Thyroid gland (tissue), 4 donors: ENCODE results near the gene SLC23A3. TPM values are rescaled to one million over a fixed set of nuclear protein-coding genes. Genes with fewer than 3 reads are reported as not detected.

Source experiments
- DNase-seq, 2 donors: peaks; one replicate each; pipeline ENCODE4 v3.0.0-alpha.2; 2019
- H3K27ac ChIP-seq, 3 donors: fragments of 200-600 bp; sonication (generic); 1 replicate in 2 of 3; 2 replicates in 1 of 3; pipeline ENCODE4 v1.5.1; 2016 to 2019; ENCODE audit warnings: mild to moderate bottlenecking in 1 of 3, moderate library complexity in 1 of 3
- H3K27me3 ChIP-seq: fragments of 200-600 bp; sonication (generic); one replicate; pipeline ENCODE4 v1.5.1; 2019
- H3K36me3 ChIP-seq, 2 donors: fragments of 200-600 bp; sonication (generic); one replicate each; pipeline ENCODE4 v1.5.1; 2016 to 2019
- H3K4me1 ChIP-seq, 2 donors: fragments of 200-600 bp; sonication (generic); one replicate each; pipeline ENCODE4 v1.5.1; 2017 to 2019
- H3K4me3 ChIP-seq, 3 donors: fragments of 200-600 bp; sonication (generic); replicated peaks in 1 of 3; 1 replicate in 2 of 3; 2 replicates in 1 of 3; pipeline ENCODE4 v1.5.1; 2016; ENCODE audit warnings: mild to moderate bottlenecking in 1 of 3
- H3K9me3 ChIP-seq: fragments of 200-600 bp; sonication (generic); one replicate; pipeline ENCODE4 v1.5.1; 2017
- CTCF ChIP-seq, 6 experiments: fragments of 200-600 bp in 3 of 6; fragments of 450-650 bp in 3 of 6; sonication (generic) in 3 of 6; IDR thresholded peaks; one replicate each; pipeline ENCODE4 v1.5.1; 2016 to 2019; ENCODE audit warnings: antibody characterized with exemption in 6 of 6, mild to moderate bottlenecking in 2 of 6, inconsistent platforms in 1 of 6, moderate library complexity in 1 of 6
- POLR2A ChIP-seq, 2 donors: fragments of 450-650 bp; IDR thresholded peaks; one replicate each; pipeline ENCODE4 v1.6.1; 2017; ENCODE audit warnings: antibody characterized with exemption in 2 of 2, mild to moderate bottlenecking in 2 of 2, moderate library complexity in 1 of 2
- WGBS, 2 donors: methylation state at CpG; one replicate each; pipeline ENCODE4 v1.1.5; 2017; 5-methylcytosine and 5-hydroxymethylcytosine counted together
- intact Hi-C: fragments of 100-400 bp; cut with DNase I; formaldehyde crosslinking; loops from one replicate; pipeline ENCODE4 v1.15.1; 2023
- total RNA-seq, 4 donors: library from RNA; depleted of rRNA; stranded (reverse); fragments of >200 nt; gene quantifications; one replicate each; pipeline ENCODE4 v1.2.3, GENCODE V29; 2016

The SLC23A3 gene
- total RNA-seq, 4 donors from 2014 or later = 1.1 to 3.9 (median 3.4) TPM

GRCh38 chr2:219131327-219131726 is 38.5 kb downstream of the SLC23A3 start:
- intact Hi-C loops = no loop called here
- Histone ChIP-seq H3K9me3 (no peaks in the 10 kb centered on the region), H3K27ac (no peak overlapping the region), H3K36me3 (no peaks in the 10 kb centered on the region), H3K4me3 (no peak overlapping the region), H3K27me3 (no peaks in the 10 kb centered on the region), H3K4me1 (peaks cover 0 to 5% of the 10 kb centered on the region in 2 donors)
- DNase-seq = no peak
- TF ChIP-seq POLR2A (IDR thresholded peaks at IDR 0.05) (no peak), CTCF (IDR thresholded peaks at IDR 0.05) (no peak)
- 75% methylated on average over 3 of the region's 3 CpGs for WGBS, 2 donors

- TF ChIP-seq CTCF (IDR thresholded peaks at IDR 0.05) (no peak), POLR2A (IDR thresholded peaks at IDR 0.05) (no peak)
These were observed 40.2 kb downstream of the SLC23A3 start for GRCh38 chr2:219129589-219129988.

GRCh38 chr2:219128396-219128795 is 41.4 kb downstream of the SLC23A3 start:
- Histone ChIP-seq H3K27me3 (no peaks in the 10 kb centered on the region), H3K4me3 (no peak overlapping the region), H3K27ac (no peak overlapping the region), H3K4me1 (peaks cover 0 to 5% of the 10 kb centered on the region in 2 donors), H3K36me3 (no peaks in the 10 kb centered on the region), H3K9me3 (no peaks in the 10 kb centered on the region)
- WGBS, 2 donors = 70 to 79% methylated on average over 5 to 7 of the region's 7 CpGs
- no peak for TF ChIP-seq POLR2A (IDR thresholded peaks at IDR 0.05)
- intact Hi-C loops = no loop called here
- no peak for DNase-seq

More at GRCh38 chr2:219129589-219129988, 40.2 kb downstream of the SLC23A3 start:
- no peaks in the 10 kb centered on the region for H3K9me3 ChIP-seq
- peaks cover 0 to 5% of the 10 kb centered on the region in 2 donors for H3K4me1 ChIP-seq
- no peaks in the 10 kb centered on the region for H3K27me3 ChIP-seq
- WGBS, 2 donors = 96 to 97% methylated on average over 16 of the region's 16 CpGs
- no peaks in the 10 kb centered on the region for H3K36me3 ChIP-seq
- intact Hi-C loops = no loop called here
- no peak for DNase-seq
- H3K27ac ChIP-seq = no peak overlapping the region
- H3K4me3 ChIP-seq = no peak overlapping the region

- WGBS, 2 donors = 66 to 74% methylated on average over 2 of the region's 2 CpGs
- Histone ChIP-seq H3K27ac (no peak overlapping the region), H3K4me3 (no peak overlapping the region), H3K4me1 (peaks cover 0 to 5% of the 10 kb centered on the region in 2 donors), H3K36me3 (no peaks in the 10 kb centered on the region), H3K9me3 (no peaks in the 10 kb centered on the region), H3K27me3 (no peaks in the 10 kb centered on the region)
- TF ChIP-seq POLR2A (IDR thresholded peaks at IDR 0.05) = no peak
- TF ChIP-seq CTCF (IDR thresholded peaks at IDR 0.05) = no peak
- intact Hi-C loops = no loop called here
- DNase-seq = no peak
These were observed 42.7 kb downstream of the SLC23A3 start for GRCh38 chr2:219127037-219127635.

GRCh38 chr2:219126555-219126954 is 43.3 kb downstream of the SLC23A3 start:
- no peaks in the 10 kb centered on the region for H3K36me3 ChIP-seq
- H3K9me3 ChIP-seq = no peaks in the 10 kb centered on the region
- no peaks in the 10 kb centered on the region for H3K27me3 ChIP-seq
- no peak overlapping the region for H3K27ac ChIP-seq
- no peak overlapping the region for H3K4me3 ChIP-seq
- 81 to 85% methylated on average over 3 of the region's 3 CpGs for WGBS, 2 donors
- no peak for DNase-seq
- intact Hi-C loops = no loop called here
- TF ChIP-seq CTCF (IDR thresholded peaks at IDR 0.05) = no peak
- TF ChIP-seq POLR2A (IDR thresholded peaks at IDR 0.05) = no peak
- peaks cover 0 to 5% of the 10 kb centered on the region in 2 donors for H3K4me1 ChIP-seq
